ENCODE results near the gene RNF32.

The RNF32 gene

DNA sequence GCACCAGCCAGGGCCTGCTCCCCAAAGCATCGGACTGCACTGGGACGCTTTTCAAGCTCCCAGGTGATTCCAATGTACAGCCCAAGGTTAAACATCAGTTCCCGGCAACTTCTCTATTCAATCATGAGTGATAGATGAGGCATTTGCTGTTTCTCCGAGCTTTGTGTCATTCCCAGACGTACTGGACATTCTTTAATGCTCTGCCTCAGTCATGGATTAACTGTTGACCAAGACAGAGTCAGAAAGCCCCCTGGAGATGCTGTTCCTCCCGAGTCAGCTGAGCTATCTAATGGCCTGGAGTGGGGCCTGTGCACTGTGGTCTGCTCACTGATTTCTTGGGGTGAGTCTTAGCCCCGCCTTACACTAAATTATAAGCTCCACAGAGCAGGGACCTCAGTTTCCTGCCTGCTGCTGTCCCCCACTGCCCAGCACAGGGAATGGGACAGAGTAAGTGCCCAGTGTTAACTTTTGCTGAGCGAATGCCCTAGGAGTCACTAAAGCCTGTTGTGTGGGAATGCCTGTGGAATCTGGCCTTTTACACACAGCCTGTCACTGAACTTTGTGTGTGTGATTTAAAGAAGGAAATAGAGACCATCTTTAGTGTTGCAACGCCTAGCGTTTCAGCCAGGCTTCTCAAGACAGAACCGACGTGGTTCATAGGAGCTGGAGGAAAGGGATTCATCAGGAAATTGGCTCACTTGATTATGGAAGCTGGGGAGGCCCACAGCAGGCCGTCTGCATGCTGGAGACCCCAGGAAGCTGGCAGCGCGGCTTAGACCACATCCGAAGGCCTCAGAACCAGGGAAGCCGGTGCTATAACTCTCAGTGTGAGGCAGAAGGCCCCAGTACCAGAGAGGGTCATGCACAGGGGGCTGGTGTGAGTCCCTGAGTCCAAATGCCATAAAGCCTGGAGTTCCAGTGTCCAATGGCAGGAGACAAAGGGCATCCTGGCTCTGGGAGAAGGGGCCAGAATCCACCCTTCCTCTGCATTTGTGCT is 29.3 kb upstream of the RNF32 start:
- Histone ChIP-seq H3K79me2 (ENCODE audit: insufficient read depth, low read depth) (no peaks in the 10 kb centered on the region), H3K4me3 (IDR thresholded peaks at IDR 0.05; ENCODE audit: insufficient read depth, low read depth, low read length) (no peak overlapping the region), H3K4me1 (ENCODE audit: low read depth, poor library complexity, severe bottlenecking) (peaks cover 37% of the 10 kb centered on the region), H2AFZ (ENCODE audit: low read depth) (no peak overlapping the region), H3K36me3 (ENCODE audit: insufficient read depth) (no peaks in the 10 kb centered on the region), H3K9ac (no peak overlapping the region), H3K27me3 (ENCODE audit: insufficient read depth, low read depth) (no peaks in the 10 kb centered on the region), H3K27ac (no peak overlapping the region), H4K20me1 (ENCODE audit: insufficient read depth) (no peaks in the 10 kb centered on the region), H3K4me2 (no peak overlapping the region; the same call in 1 of the 2 replicates)
- TF ChIP-seq, protein P1, sequence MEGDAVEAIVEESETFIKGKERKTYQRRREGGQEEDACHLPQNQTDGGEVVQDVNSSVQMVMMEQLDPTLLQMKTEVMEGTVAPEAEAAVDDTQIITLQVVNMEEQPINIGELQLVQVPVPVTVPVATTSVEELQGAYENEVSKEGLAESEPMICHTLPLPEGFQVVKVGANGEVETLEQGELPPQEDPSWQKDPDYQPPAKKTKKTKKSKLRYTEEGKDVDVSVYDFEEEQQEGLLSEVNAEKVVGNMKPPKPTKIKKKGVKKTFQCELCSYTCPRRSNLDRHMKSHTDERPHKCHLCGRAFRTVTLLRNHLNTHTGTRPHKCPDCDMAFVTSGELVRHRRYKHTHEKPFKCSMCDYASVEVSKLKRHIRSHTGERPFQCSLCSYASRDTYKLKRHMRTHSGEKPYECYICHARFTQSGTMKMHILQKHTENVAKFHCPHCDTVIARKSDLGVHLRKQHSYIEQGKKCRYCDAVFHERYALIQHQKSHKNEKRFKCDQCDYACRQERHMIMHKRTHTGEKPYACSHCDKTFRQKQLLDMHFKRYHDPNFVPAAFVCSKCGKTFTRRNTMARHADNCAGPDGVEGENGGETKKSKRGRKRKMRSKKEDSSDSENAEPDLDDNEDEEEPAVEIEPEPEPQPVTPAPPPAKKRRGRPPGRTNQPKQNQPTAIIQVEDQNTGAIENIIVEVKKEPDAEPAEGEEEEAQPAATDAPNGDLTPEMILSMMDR (conservative IDR thresholded peaks at IDR 0.05; ENCODE audit: low read depth, low read length), result no peak

DNA sequence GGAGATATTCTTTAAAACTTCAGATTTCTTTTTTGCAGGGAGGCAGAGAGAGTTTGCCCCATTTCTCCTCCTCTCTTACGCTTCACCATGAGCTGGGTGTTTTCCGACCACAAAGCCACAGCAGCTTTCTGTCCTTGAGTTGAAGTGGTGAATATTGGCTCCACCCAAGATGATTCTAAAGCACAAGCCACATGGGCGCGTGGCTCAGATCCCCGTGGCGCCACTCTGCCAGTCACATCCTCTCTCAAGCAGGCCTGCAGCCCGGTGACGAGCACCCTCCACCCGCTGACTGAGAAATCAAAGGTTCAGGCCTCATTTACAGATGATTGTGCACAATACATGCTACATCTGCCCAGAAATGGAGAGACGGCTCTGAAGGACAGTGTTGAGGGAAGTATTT is 27.6 kb upstream of the RNF32 start:
- Histone ChIP-seq H3K9ac (no peak overlapping the region), H3K27me3 (ENCODE audit: insufficient read depth, low read depth) (no peaks in the 10 kb centered on the region), H4K20me1 (ENCODE audit: insufficient read depth) (no peaks in the 10 kb centered on the region), H3K4me3 (IDR thresholded peaks at IDR 0.05; ENCODE audit: insufficient read depth, low read depth, low read length) (no peak overlapping the region), H3K27ac (no peak overlapping the region), H2AFZ (ENCODE audit: low read depth) (peak overlapping the region; percentile 38; the same call in 1 of the 2 replicates), H3K79me2 (ENCODE audit: insufficient read depth, low read depth) (no peaks in the 10 kb centered on the region), H3K4me2 (peak overlapping the region; percentile 48), H3K36me3 (ENCODE audit: insufficient read depth) (no peaks in the 10 kb centered on the region), H3K4me1 (ENCODE audit: low read depth, poor library complexity, severe bottlenecking) (peaks cover 37% of the 10 kb centered on the region)
- TF ChIP-seq, protein P1 (conservative IDR thresholded peaks at IDR 0.05; ENCODE audit: low read depth, low read length), result no peak

DNA sequence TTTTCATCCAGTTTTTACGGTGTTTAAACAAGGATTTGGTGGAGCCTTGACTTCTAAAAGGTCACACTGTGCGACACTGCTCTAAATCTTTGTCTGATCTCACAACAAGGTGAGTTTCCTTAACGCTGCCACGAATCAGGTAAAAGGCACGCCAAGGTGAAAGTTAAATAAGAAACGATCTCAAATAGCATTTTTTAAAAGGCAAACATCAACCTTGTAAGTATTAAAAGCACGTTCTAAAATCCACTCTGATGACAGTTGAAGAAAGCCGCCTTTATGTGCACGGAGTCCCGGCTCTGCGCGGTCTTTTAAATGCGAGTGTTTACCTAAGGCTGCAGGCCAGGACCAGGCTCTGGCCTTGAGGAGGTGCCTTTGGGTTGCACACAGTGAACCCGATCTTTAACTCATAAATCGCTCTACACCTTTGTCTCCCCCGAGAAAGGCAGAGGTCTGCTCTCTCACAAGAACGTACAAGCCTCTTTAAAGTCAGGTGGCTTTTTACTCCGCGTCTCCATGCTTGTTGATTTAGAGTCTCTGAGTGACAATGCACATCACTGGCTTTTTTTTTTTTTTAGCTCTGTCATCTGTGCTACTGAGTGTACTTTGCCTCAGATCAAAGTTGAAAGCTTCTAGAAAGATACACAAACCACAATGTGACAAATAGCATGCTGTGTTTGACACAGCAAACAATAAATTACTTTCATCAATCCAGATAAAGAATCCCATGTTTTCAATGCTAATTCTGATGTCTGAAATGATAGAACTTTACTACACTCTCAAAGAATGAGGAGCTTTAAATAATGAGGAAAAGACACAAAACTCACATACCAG is 25.9 kb upstream of the RNF32 start:
- H3K4me1 ChIP-seq (ENCODE audit: low read depth, poor library complexity, severe bottlenecking), result peaks cover 37% of the 10 kb centered on the region
- H3K27me3 ChIP-seq (ENCODE audit: insufficient read depth, low read depth), result no peaks in the 10 kb centered on the region
- H3K4me3 ChIP-seq (IDR thresholded peaks at IDR 0.05; ENCODE audit: insufficient read depth, low read depth, low read length), result no peak overlapping the region
- no peak overlapping the region for H2AFZ ChIP-seq (ENCODE audit: low read depth)
- no peak overlapping the region for H3K9ac ChIP-seq
- H3K36me3 ChIP-seq (ENCODE audit: insufficient read depth), result no peaks in the 10 kb centered on the region
- H3K27ac ChIP-seq, result no peak overlapping the region
- no peaks in the 10 kb centered on the region for H3K79me2 ChIP-seq (ENCODE audit: insufficient read depth, low read depth)
- TF ChIP-seq, protein P1 (conservative IDR thresholded peaks at IDR 0.05; ENCODE audit: low read depth, low read length), result no peak
- H4K20me1 ChIP-seq (ENCODE audit: insufficient read depth), result no peaks in the 10 kb centered on the region
- no peak overlapping the region for H3K4me2 ChIP-seq

DNA sequence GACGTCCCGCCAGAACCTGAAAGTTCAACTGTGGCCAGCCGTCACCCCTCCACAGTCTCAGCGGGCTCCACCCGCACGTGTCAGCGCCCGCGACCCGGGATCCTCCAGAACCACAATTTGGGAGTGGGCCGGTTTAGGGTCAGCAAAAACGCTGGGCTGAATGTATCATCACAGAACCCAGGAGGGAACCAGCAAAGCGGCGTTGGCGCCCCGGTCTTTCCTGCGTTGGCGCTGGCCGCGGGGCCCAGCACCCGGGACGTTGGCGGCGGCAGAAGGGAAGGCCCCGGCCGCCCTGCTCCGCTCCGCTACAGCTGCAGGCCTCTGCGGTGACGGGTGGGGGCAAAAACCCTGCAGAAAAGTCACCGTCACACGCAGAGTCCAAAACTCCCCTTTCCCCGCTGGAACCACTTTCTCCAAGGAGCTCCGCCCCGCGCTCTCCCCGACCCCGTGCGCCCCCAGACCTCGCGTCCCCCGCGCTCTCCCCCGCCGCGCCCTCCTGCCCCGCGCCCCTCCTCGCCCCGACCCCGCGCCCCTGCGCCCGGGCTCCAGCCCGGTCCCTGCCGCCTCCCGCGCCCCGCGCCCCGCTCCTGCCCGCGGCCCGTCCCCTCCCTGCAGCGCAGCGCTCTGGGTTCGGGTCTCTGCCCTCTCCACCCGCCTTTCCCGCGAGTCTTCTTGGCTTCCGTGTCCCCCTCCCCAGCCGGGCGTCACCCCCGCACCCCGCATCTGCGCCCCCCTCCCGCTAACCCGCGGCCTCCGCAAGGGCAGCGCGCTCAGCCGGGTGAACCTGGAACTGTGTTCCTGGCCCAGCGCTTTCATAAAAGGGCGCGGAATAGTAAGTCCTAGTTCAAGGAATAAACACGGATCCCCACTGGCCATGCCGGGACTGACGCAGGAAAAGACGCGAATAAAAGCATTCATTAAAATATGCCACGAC is 24.0 kb upstream of the RNF32 start:
- TF ChIP-seq, protein P1 (conservative IDR thresholded peaks at IDR 0.05; ENCODE audit: low read depth, low read length), result no peak
- no peaks in the 10 kb centered on the region for H4K20me1 ChIP-seq (ENCODE audit: insufficient read depth)
- no peaks in the 10 kb centered on the region for H3K36me3 ChIP-seq (ENCODE audit: insufficient read depth)
- no peak overlapping the region for H3K4me2 ChIP-seq
- H3K79me2 ChIP-seq (ENCODE audit: insufficient read depth, low read depth), result no peaks in the 10 kb centered on the region
- no peak overlapping the region for H3K27ac ChIP-seq
- H3K9ac ChIP-seq, result no peak overlapping the region
- no peak overlapping the region for H2AFZ ChIP-seq (ENCODE audit: low read depth)
- no peaks in the 10 kb centered on the region for H3K27me3 ChIP-seq (ENCODE audit: insufficient read depth, low read depth)
- H3K4me1 ChIP-seq (ENCODE audit: low read depth, poor library complexity, severe bottlenecking), result peaks cover 37% of the 10 kb centered on the region
- no peak overlapping the region for H3K4me3 ChIP-seq (IDR thresholded peaks at IDR 0.05; ENCODE audit: insufficient read depth, low read depth, low read length)

Data from KMS-11 (cell line).